GM23338 (cell line): ENCODE results near the gene PALLD. TPM values are rescaled to one million over a fixed set of nuclear protein-coding genes. Genes with fewer than 3 reads are reported as not detected.

ENCODE experiments used
- ATAC-seq: fragments of 200-7000 bp; cut with Tn5 transposase; 3 replicates; pipeline ENCODE4 v1.9.1; 2020
- DNase-seq: peaks from one replicate; pipeline ENCODE4 v3.0.0-alpha.2; 2015; ENCODE audit warnings: low spot score
- H2AFZ ChIP-seq: fragments of 200-600 bp; sonication (generic); 2 replicates; pipeline ENCODE4 v1.8.0; 2016; ENCODE audit warnings: antibody characterized with exemption, mild to moderate bottlenecking, moderate library complexity
- H3F3A ChIP-seq: fragments of 200-600 bp; sonication (generic); replicated peaks from 2 replicates; pipeline ENCODE4 v1.8.0; 2017; ENCODE audit warnings: antibody characterized with exemption, mixed run types, low read depth
- H3K27ac ChIP-seq: fragments of 200-600 bp; sonication (generic); 2 replicates; pipeline ENCODE4 v1.6.1; 2016; ENCODE audit warnings: low read depth
- H3K27me3 ChIP-seq: fragments of 200-600 bp; sonication (generic); 2 replicates; pipeline ENCODE4 v1.8.0; 2016; ENCODE audit warnings: mild to moderate bottlenecking, mixed run types, moderate library complexity; ENCODE audit not compliant: insufficient read depth
- H3K36me3 ChIP-seq: fragments of 200-600 bp; sonication (generic); 2 replicates; pipeline ENCODE4 v1.8.0; 2016; ENCODE audit warnings: mild to moderate bottlenecking; ENCODE audit not compliant: insufficient read depth
- H3K4me1 ChIP-seq: fragments of 200-600 bp; sonication (generic); 2 replicates; pipeline ENCODE4 v1.8.0; 2016; ENCODE audit warnings: mild to moderate bottlenecking, moderate library complexity; ENCODE audit not compliant: insufficient read depth
- H3K4me2 ChIP-seq: fragments of 200-600 bp; sonication (generic); 2 replicates; pipeline ENCODE4 v1.7.1; 2017; ENCODE audit warnings: mixed run types
- H3K4me3 ChIP-seq: fragments of 200-600 bp; sonication (generic); 2 replicates; pipeline ENCODE4 v1.6.1; 2016; ENCODE audit warnings: mixed run types
- H3K79me2 ChIP-seq: fragments of 200-600 bp; sonication (generic); replicated peaks from 2 replicates; pipeline ENCODE4 v1.8.0; 2017; ENCODE audit warnings: mild to moderate bottlenecking; ENCODE audit not compliant: insufficient read depth
- H3K9me2 ChIP-seq: fragments of 200-600 bp; sonication (generic); 2 replicates; pipeline ENCODE4 v1.8.0; 2017; ENCODE audit not compliant: insufficient read depth
- H4K20me1 ChIP-seq: fragments of 200-600 bp; sonication (generic); replicated peaks from 2 replicates; pipeline ENCODE4 v1.8.0; 2017; ENCODE audit warnings: mild to moderate bottlenecking; ENCODE audit not compliant: insufficient read depth
- H3K27ac Mint-ChIP-seq: 2 replicates; pipeline ENCODE4 v1.8.0; 2020; ENCODE audit warnings: inconsistent platforms, mild to moderate bottlenecking, moderate library complexity, mixed read lengths
- H3K27me3 Mint-ChIP-seq: 3 replicates; pipeline ENCODE4 v1.8.0; 2022; ENCODE audit warnings: low read depth, mild to moderate bottlenecking, moderate library complexity, mixed read lengths, inconsistent platforms; ENCODE audit not compliant: insufficient read depth, poor library complexity
- H3K36me3 Mint-ChIP-seq: 3 replicates; pipeline ENCODE4 v1.8.0; 2021; ENCODE audit warnings: low read depth, mild to moderate bottlenecking, inconsistent platforms, moderate library complexity, mixed read lengths
- H3K4me1 Mint-ChIP-seq: 3 replicates; pipeline ENCODE4 v1.8.0; 2020; ENCODE audit warnings: mild to moderate bottlenecking, inconsistent platforms, mixed read lengths
- H3K4me3 Mint-ChIP-seq: 3 replicates; pipeline ENCODE4 v1.8.0; 2021; ENCODE audit warnings: moderate library complexity, mild to moderate bottlenecking, inconsistent platforms, mixed read lengths
- H3K9me3 Mint-ChIP-seq: 3 replicates; pipeline ENCODE4 v1.8.0; 2020; ENCODE audit warnings: moderate library complexity, mild to moderate bottlenecking, inconsistent platforms, mixed read lengths
- EZH2 ChIP-seq: fragments of 200-600 bp; sonication (generic); IDR thresholded peaks from one replicate; pipeline ENCODE4 v1.8.0; 2017; ENCODE audit warnings: antibody characterized with exemption, mild to moderate bottlenecking, low read depth; ENCODE audit not compliant: unreplicated experiment
- EZH2phosphoT487 ChIP-seq: fragments of 200-600 bp; sonication (generic); IDR thresholded peaks from one replicate; pipeline ENCODE4 v1.8.1; 2018; ENCODE audit warnings: antibody characterized with exemption; ENCODE audit not compliant: unreplicated experiment
- JUNB ChIP-seq: IDR thresholded peaks from one replicate; pipeline ENCODE4 v1.6.1; 2016; ENCODE audit warnings: antibody characterized with exemption; ENCODE audit not compliant: unreplicated experiment
- NANOG ChIP-seq: IDR thresholded peaks from 2 replicates; pipeline ENCODE4 v1.6.1; 2016; ENCODE audit warnings: antibody characterized with exemption, borderline replicate concordance
- POLR2AphosphoS5 ChIP-seq: IDR thresholded peaks from 2 replicates; pipeline ENCODE4 v1.6.1; 2016; ENCODE audit warnings: antibody characterized with exemption, low read depth
- STAT1 ChIP-seq: IDR thresholded peaks from one replicate; pipeline ENCODE4 v1.6.1; 2016; ENCODE audit warnings: antibody characterized with exemption; ENCODE audit not compliant: unreplicated experiment
- ZNF114 ChIP-seq: fragments of 250-450 bp; sonication (Bioruptor Pico); IDR thresholded peaks from 2 replicates; pipeline ENCODE4 v1.5.0; 2020; ENCODE audit warnings: mild to moderate bottlenecking, moderate library complexity
- polyA plus RNA-seq: library from polyadenylated mRNA; unstranded; fragments of >200 nt; fragmentation: Nextera tagmentation; extraction: Ambion mirVana; gene quantifications from 2 replicates; pipeline ENCODE4 v1.2.1, GENCODE V29; 2016
- total RNA-seq: library from RNA; depleted of rRNA; stranded (reverse); fragments of >200 nt; shearing (Covaris generic); gene quantifications from 2 replicates; pipeline ENCODE4 v1.2.3, GENCODE V29; 2014
- TF ChIP-seq, protein P1 (sequence below): IDR thresholded peaks from one replicate; pipeline ENCODE4 v1.6.1; 2018; ENCODE audit warnings: antibody characterized with exemption; ENCODE audit not compliant: unreplicated experiment
- TF ChIP-seq, protein P2 (sequence below): IDR thresholded peaks from 2 replicates; pipeline ENCODE4 v1.6.1; 2016; ENCODE audit warnings: antibody characterized with exemption
- TF ChIP-seq, protein P3 (sequence below), 2 experiments: fragments of 200-600 bp in 1 of 2; sonication (generic) in 1 of 2; conservative IDR thresholded peaks; 2 replicates each; pipeline versions ENCODE4 v1.5.1 to v1.6.1; 2016 to 2017; ENCODE audit warnings: antibody characterized with exemption in 2 of 2, low read depth in 2 of 2, mild to moderate bottlenecking in 2 of 2, moderate library complexity in 1 of 2
- TF ChIP-seq, protein P4 (sequence below): fragments of 250-450 bp; sonication (Bioruptor Pico); IDR thresholded peaks from 2 replicates; pipeline ENCODE4 v1.5.0; 2020; ENCODE audit warnings: mild to moderate bottlenecking, moderate library complexity

The PALLD gene
- total and polyA plus RNA-seq, 2 experiments from 2014 or later, result 13.1 to 30.2 TPM

DNA sequence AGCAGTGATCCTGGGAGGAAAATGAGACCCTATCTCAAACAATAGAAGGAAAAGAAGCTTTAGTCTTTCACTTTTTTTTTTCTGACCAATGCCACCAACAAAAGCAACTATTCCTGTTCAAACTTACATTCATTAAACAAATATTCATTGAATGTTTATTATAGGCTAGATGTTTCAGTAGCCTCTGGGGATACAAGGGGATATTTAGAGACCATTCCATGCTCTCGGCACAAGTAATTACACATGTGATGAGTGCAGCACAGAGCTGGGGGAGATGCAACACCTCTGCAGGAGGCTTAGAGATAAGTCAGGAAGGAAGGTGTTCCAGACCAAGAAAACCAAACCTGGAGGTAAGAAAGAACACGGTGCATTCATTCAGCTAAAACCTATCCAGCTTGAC, 68.3 kb downstream of the PALLD start (continued):
- TF ChIP-seq, protein P1, sequence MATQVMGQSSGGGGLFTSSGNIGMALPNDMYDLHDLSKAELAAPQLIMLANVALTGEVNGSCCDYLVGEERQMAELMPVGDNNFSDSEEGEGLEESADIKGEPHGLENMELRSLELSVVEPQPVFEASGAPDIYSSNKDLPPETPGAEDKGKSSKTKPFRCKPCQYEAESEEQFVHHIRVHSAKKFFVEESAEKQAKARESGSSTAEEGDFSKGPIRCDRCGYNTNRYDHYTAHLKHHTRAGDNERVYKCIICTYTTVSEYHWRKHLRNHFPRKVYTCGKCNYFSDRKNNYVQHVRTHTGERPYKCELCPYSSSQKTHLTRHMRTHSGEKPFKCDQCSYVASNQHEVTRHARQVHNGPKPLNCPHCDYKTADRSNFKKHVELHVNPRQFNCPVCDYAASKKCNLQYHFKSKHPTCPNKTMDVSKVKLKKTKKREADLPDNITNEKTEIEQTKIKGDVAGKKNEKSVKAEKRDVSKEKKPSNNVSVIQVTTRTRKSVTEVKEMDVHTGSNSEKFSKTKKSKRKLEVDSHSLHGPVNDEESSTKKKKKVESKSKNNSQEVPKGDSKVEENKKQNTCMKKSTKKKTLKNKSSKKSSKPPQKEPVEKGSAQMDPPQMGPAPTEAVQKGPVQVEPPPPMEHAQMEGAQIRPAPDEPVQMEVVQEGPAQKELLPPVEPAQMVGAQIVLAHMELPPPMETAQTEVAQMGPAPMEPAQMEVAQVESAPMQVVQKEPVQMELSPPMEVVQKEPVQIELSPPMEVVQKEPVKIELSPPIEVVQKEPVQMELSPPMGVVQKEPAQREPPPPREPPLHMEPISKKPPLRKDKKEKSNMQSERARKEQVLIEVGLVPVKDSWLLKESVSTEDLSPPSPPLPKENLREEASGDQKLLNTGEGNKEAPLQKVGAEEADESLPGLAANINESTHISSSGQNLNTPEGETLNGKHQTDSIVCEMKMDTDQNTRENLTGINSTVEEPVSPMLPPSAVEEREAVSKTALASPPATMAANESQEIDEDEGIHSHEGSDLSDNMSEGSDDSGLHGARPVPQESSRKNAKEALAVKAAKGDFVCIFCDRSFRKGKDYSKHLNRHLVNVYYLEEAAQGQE, result no peak
- no peak for TF ChIP-seq POLR2AphosphoS5
- TF ChIP-seq JUNB, result no peak
- no peak for TF ChIP-seq STAT1
- no peak for TF ChIP-seq NANOG
- TF ChIP-seq EZH2phosphoT487, result no peak
- TF ChIP-seq, protein P2, sequence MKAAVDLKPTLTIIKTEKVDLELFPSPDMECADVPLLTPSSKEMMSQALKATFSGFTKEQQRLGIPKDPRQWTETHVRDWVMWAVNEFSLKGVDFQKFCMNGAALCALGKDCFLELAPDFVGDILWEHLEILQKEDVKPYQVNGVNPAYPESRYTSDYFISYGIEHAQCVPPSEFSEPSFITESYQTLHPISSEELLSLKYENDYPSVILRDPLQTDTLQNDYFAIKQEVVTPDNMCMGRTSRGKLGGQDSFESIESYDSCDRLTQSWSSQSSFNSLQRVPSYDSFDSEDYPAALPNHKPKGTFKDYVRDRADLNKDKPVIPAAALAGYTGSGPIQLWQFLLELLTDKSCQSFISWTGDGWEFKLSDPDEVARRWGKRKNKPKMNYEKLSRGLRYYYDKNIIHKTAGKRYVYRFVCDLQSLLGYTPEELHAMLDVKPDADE, result no peak
- no peak for TF ChIP-seq EZH2
- no peak for TF ChIP-seq ZNF114 (CRISPR knock-in tag)
- TF ChIP-seq, protein P3, sequence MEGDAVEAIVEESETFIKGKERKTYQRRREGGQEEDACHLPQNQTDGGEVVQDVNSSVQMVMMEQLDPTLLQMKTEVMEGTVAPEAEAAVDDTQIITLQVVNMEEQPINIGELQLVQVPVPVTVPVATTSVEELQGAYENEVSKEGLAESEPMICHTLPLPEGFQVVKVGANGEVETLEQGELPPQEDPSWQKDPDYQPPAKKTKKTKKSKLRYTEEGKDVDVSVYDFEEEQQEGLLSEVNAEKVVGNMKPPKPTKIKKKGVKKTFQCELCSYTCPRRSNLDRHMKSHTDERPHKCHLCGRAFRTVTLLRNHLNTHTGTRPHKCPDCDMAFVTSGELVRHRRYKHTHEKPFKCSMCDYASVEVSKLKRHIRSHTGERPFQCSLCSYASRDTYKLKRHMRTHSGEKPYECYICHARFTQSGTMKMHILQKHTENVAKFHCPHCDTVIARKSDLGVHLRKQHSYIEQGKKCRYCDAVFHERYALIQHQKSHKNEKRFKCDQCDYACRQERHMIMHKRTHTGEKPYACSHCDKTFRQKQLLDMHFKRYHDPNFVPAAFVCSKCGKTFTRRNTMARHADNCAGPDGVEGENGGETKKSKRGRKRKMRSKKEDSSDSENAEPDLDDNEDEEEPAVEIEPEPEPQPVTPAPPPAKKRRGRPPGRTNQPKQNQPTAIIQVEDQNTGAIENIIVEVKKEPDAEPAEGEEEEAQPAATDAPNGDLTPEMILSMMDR (conservative IDR thresholded peaks at IDR 0.05; ENCODE audit: low read depth in 2 of 2), result no peak

DNA sequence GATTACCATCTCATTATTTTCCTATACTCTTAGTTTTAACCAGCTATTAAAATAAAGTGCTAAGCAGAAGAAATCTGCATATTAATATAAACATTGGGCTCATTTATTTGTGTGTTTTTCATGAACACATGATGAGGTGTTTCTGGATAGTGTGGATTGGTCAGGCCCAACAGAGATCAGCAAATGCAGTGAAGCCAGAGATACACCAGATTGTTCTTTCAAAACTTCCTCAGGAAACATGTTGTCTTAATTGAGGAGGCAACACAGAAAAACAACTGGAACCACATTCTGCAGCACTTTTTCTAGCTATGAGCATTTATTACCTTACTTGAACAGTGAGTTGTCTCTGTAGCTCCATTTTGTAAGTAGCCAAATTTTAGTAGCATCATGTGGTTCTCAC, 69.9 kb downstream of the PALLD start:
- H3K4me1 Mint-ChIP-seq, result peaks cover 6% of the 10 kb centered on the region; the same call in 2 of the 3 replicates
- H3K36me3 ChIP-seq, result no peaks in the 10 kb centered on the region
- peaks cover 5% of the 10 kb centered on the region for H3K27me3 Mint-ChIP-seq
- TF ChIP-seq NANOG, result no peak
- TF ChIP-seq, protein P4, sequence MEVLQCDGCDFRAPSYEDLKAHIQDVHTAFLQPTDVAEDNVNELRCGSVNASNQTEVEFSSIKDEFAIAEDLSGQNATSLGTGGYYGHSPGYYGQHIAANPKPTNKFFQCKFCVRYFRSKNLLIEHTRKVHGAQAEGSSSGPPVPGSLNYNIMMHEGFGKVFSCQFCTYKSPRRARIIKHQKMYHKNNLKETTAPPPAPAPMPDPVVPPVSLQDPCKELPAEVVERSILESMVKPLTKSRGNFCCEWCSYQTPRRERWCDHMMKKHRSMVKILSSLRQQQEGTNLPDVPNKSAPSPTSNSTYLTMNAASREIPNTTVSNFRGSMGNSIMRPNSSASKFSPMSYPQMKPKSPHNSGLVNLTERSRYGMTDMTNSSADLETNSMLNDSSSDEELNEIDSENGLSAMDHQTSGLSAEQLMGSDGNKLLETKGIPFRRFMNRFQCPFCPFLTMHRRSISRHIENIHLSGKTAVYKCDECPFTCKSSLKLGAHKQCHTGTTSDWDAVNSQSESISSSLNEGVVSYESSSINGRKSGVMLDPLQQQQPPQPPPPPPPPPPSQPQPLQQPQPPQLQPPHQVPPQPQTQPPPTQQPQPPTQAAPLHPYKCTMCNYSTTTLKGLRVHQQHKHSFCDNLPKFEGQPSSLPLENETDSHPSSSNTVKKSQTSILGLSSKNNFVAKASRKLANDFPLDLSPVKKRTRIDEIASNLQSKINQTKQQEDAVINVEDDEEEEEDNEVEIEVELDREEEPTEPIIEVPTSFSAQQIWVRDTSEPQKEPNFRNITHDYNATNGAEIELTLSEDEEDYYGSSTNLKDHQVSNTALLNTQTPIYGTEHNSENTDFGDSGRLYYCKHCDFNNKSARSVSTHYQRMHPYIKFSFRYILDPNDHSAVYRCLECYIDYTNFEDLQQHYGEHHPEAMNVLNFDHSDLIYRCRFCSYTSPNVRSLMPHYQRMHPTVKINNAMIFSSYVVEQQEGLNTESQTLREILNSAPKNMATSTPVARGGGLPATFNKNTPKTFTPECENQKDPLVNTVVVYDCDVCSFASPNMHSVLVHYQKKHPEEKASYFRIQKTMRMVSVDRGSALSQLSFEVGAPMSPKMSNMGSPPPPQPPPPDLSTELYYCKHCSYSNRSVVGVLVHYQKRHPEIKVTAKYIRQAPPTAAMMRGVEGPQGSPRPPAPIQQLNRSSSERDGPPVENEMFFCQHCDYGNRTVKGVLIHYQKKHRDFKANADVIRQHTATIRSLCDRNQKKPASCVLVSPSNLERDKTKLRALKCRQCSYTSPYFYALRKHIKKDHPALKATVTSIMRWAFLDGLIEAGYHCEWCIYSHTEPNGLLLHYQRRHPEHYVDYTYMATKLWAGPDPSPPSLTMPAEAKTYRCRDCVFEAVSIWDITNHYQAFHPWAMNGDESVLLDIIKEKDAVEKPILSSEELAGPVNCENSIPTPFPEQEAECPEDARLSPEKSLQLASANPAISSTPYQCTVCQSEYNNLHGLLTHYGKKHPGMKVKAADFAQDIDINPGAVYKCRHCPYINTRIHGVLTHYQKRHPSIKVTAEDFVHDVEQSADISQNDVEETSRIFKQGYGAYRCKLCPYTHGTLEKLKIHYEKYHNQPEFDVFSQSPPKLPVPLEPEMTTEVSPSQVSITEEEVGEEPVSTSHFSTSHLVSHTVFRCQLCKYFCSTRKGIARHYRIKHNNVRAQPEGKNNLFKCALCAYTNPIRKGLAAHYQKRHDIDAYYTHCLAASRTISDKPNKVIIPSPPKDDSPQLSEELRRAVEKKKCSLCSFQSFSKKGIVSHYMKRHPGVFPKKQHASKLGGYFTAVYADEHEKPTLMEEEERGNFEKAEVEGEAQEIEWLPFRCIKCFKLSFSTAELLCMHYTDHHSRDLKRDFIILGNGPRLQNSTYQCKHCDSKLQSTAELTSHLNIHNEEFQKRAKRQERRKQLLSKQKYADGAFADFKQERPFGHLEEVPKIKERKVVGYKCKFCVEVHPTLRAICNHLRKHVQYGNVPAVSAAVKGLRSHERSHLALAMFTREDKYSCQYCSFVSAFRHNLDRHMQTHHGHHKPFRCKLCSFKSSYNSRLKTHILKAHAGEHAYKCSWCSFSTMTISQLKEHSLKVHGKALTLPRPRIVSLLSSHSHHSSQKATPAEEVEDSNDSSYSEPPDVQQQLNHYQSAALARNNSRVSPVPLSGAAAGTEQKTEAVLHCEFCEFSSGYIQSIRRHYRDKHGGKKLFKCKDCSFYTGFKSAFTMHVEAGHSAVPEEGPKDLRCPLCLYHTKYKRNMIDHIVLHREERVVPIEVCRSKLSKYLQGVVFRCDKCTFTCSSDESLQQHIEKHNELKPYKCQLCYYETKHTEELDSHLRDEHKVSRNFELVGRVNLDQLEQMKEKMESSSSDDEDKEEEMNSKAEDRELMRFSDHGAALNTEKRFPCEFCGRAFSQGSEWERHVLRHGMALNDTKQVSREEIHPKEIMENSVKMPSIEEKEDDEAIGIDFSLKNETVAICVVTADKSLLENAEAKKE (CRISPR knock-in tag), result no peak

More for the DNA sequence above, 69.9 kb downstream of the PALLD start:
- Mint-ChIP-seq H3K4me3 (no peak overlapping the region), H3K27ac (no peak overlapping the region), H3K36me3 (no peaks in the 10 kb centered on the region), H3K9me3 (no peaks in the 10 kb centered on the region)
- H3K79me2 ChIP-seq, result no peaks in the 10 kb centered on the region
- no peak overlapping the region for H3K27ac ChIP-seq
- DNase-seq, result no peak
- H3K4me3 ChIP-seq, result no peak overlapping the region
- no peak for ATAC-seq
- H3K9me2 ChIP-seq, result no peaks in the 10 kb centered on the region
- no peak overlapping the region for H3K4me2 ChIP-seq
- no peaks in the 10 kb centered on the region for H3K27me3 ChIP-seq
- H4K20me1 ChIP-seq, result no peaks in the 10 kb centered on the region
- H3F3A ChIP-seq, result no peaks in the 10 kb centered on the region
- H2AFZ ChIP-seq, result no peak overlapping the region
- H3K4me1 ChIP-seq, result no peaks in the 10 kb centered on the region
